ENCODE results near the gene MTARC2. TPM values are rescaled to one million over a fixed set of nuclear protein-coding genes. Genes with fewer than 3 reads are reported as not detected.

The MTARC2 gene
- total and polyA plus RNA-seq, 7 donors, result 4.8 to 22.7 (median 11.9) TPM

GRCh38 chr1:220807726-220808125 lies 59.6 kb downstream of the MTARC2 start:
- Histone ChIP-seq H3K27me3 (no peaks in the 10 kb centered on the region), H3K4me1 (peaks cover 0 to 68% (median 64%) of the 10 kb centered on the region in 4 donors), H3K36me3 (no peaks in the 10 kb centered on the region), H3K9me3 (no peaks in the 10 kb centered on the region), H3K27ac (peak overlapping the region in 3 of 4 donors; percentile 64 to 77 (median 68)), H3K4me3 (no peak overlapping the region)
- no peak for TF ChIP-seq CTCF (IDR thresholded peaks at IDR 0.05)
- TF ChIP-seq EP300 (IDR thresholded peaks at IDR 0.05), result no peak
- TF ChIP-seq POLR2AphosphoS5 (IDR thresholded peaks at IDR 0.05), result no peak
- TF ChIP-seq POLR2A (IDR thresholded peaks at IDR 0.05), result no peak
- 84 to 88% methylated on average over 6 of the region's 6 CpGs for WGBS, 2 donors
- no peak for DNase-seq
- intact Hi-C loops (cut with DNase I), result no loop called here

DNA sequence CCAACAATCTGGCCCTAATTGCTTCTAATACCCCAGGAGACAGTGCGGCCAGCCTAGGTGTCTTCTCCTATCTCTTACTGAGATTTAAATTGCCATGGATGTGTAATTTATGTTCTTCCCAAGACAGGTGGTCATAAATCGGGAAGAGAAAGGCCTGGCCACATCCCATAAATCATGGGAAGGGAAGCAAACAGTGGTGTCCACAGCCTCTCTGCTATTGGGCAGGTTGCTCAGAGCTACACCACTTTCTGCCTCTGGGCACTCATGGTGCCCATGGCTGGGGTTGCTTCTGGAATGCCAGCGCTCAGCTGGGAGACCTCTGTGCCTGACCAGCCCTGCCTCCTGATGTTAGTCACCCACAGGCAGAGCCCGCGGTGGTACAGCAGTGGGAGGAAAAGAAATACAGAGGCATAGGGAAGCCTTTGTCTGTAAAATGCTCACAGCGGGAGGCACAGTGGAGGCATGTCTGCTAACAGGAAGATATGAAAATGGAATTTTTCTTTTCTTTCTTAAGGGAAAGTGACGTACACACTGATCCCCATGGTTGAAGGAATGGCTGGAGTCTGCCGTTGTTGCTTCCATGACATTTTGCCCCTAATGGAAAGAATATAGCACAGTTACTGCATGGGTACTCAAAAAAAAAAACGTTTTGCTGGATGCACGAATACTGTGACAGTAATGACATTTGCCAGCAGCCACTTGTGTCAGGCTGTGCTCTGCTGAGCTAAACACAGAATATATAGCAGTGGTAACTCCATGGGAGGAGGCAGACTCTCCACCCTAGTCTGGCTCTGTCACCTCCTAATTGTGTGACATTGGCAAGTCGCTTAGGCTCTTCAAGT lies 60.4 kb downstream of the MTARC2 start:
- Histone ChIP-seq H3K4me3 (no peak overlapping the region), H3K9me3 (no peaks in the 10 kb centered on the region), H3K4me1 (peaks cover 0 to 60% (median 57%) of the 10 kb centered on the region in 4 donors), H3K27me3 (no peaks in the 10 kb centered on the region), H3K27ac (peak overlapping the region in 3 of 4 donors; percentile 64 to 77 (median 68)), H3K36me3 (no peaks in the 10 kb centered on the region)
- TF ChIP-seq POLR2AphosphoS5 (IDR thresholded peaks at IDR 0.05) (peak in 2 of 4 donors; percentile 11 to 35), POLR2A (IDR thresholded peaks at IDR 0.05) (no peak)
- no peak for DNase-seq
- 80 to 88% methylated on average over 11 of the region's 11 CpGs for WGBS, 2 donors
- intact Hi-C loops (cut with DNase I), result no loop called here

GRCh38 chr1:220809187-220809550 lies 61.0 kb downstream of the MTARC2 start:
- H3K9me3 ChIP-seq, result no peaks in the 10 kb centered on the region
- H3K4me3 ChIP-seq, result no peak overlapping the region
- intact Hi-C loops (cut with DNase I), result no loop called here
- H3K4me1 ChIP-seq, result peaks cover 0 to 60% (median 57%) of the 10 kb centered on the region in 4 donors
- TF ChIP-seq POLR2AphosphoS5 (IDR thresholded peaks at IDR 0.05) (no peak), POLR2A (IDR thresholded peaks at IDR 0.05) (no peak), CTCF (IDR thresholded peaks at IDR 0.05) (no peak), EP300 (IDR thresholded peaks at IDR 0.05) (no peak)
- no peaks in the 10 kb centered on the region for H3K36me3 ChIP-seq
- H3K27ac ChIP-seq, result peak overlapping the region in 3 of 4 donors; percentile 64 to 77 (median 68)
- H3K27me3 ChIP-seq, result no peaks in the 10 kb centered on the region
- WGBS, 2 donors, result 87 to 93% methylated on average over 6 of the region's 6 CpGs
- no peak for DNase-seq

GRCh38 chr1:220809704-220810103 lies 61.6 kb downstream of the MTARC2 start:
- TF ChIP-seq POLR2AphosphoS5 (IDR thresholded peaks at IDR 0.05) (no peak), POLR2A (IDR thresholded peaks at IDR 0.05) (no peak), EP300 (IDR thresholded peaks at IDR 0.05) (no peak), CTCF (IDR thresholded peaks at IDR 0.05) (no peak)
- intact Hi-C loops (cut with DNase I), result loop anchor here (1.0 to 10.0 kb wide), 5 partner anchors 73 to 1645 kb away; no protein-coding TSS in a partner anchor
- Histone ChIP-seq H3K27ac (peak overlapping the region in 3 of 4 donors; percentile 64 to 77 (median 68)), H3K27me3 (no peaks in the 10 kb centered on the region), H3K4me3 (no peak overlapping the region), H3K36me3 (no peaks in the 10 kb centered on the region), H3K4me1 (peaks cover 0 to 60% (median 57%) of the 10 kb centered on the region in 4 donors), H3K9me3 (no peaks in the 10 kb centered on the region)
- 80 to 87% methylated on average over 8 of the region's 8 CpGs for WGBS, 2 donors
- DNase-seq, result no peak

GRCh38 chr1:220810179-220810653 lies 62.1 kb downstream of the MTARC2 start:
- Histone ChIP-seq H3K36me3 (no peaks in the 10 kb centered on the region), H3K27ac (peak overlapping the region in 3 of 4 donors; percentile 46 to 77 (median 58)), H3K4me1 (peaks cover 0 to 64% (median 60%) of the 10 kb centered on the region in 4 donors), H3K4me3 (peak overlapping the region in 3 of 4 donors; percentile 10 to 25 (median 16)), H3K27me3 (no peaks in the 10 kb centered on the region), H3K9me3 (no peaks in the 10 kb centered on the region)
- TF ChIP-seq POLR2AphosphoS5 (IDR thresholded peaks at IDR 0.05) (peak in 2 of 4 donors; percentile 25 to 45), EP300 (IDR thresholded peaks at IDR 0.05) (no peak), POLR2A (IDR thresholded peaks at IDR 0.05) (no peak), CTCF (IDR thresholded peaks at IDR 0.05) (peak; percentile 77 to 97 (median 95))
- DNase-seq, result peak; percentile 95
- WGBS, 2 donors, result 27 to 61% methylated on average over 20 of the region's 20 CpGs
- intact Hi-C loops (cut with DNase I), result loop anchor here (1.0 to 10.0 kb wide), 5 partner anchors 72 to 1645 kb away; no protein-coding TSS in a partner anchor

Data from sigmoid colon (tissue), 7 donors.